PC-3 (cell line): ENCODE results near the gene KRT1.

ENCODE experiments used
- CTCF ChIP-seq: fragments of 300-600 bp; sonication (generic); conservative IDR thresholded peaks from 2 replicates; pipeline ENCODE4 v1.5.1; 2017; ENCODE audit warnings: antibody characterized with exemption, low read depth, mild to moderate bottlenecking, low read length
- EZH2phosphoT487 ChIP-seq: fragments of 300-600 bp; sonication (generic); IDR thresholded peaks from 2 replicates; pipeline ENCODE4 v1.6.1; 2018; ENCODE audit warnings: mild to moderate bottlenecking, antibody characterized with exemption, low read length, borderline replicate concordance

- TF ChIP-seq CTCF = no peak
- no peak for TF ChIP-seq EZH2phosphoT487
Observed at GRCh38 chr12:52628111-52628507, 52.1 kb downstream of the KRT1 start.
